Neural cell (in vitro differentiated cells): ENCODE measurements around the gene NBL1.

Source experiments
- EZH2 ChIP-seq: fragments of 200-600, 300-800 bp; shearing (Covaris generic), sonication (generic); IDR thresholded peaks from 2 replicates; pipeline ENCODE4 v1.6.1; 2014; ENCODE audit warnings: antibody characterized with exemption, low read length, borderline replicate concordance, mild to moderate bottlenecking; ENCODE audit not compliant: insufficient read depth, poor library complexity, severe bottlenecking
- MXI1 ChIP-seq: fragments of 450-650 bp; conservative IDR thresholded peaks from 2 replicates; pipeline ENCODE4 v1.6.1; 2014; ENCODE audit warnings: antibody characterized with exemption, mild to moderate bottlenecking; ENCODE audit not compliant: poor library complexity, severe bottlenecking
- SMC3 ChIP-seq: fragments of 450-650 bp; conservative IDR thresholded peaks from 2 replicates; pipeline ENCODE4 v1.6.1; 2014; ENCODE audit warnings: antibody characterized with exemption, mild to moderate bottlenecking, moderate library complexity; ENCODE audit not compliant: poor library complexity
- TAF1 ChIP-seq: IDR thresholded peaks from 2 replicates; pipeline ENCODE4 v1.6.1; 2012; ENCODE audit warnings: low read depth
- TF ChIP-seq, protein P1 (sequence below): fragments of 450-650 bp; IDR thresholded peaks from 2 replicates; pipeline ENCODE4 v1.5.1; 2014; ENCODE audit warnings: antibody characterized with exemption, mild to moderate bottlenecking, moderate library complexity; ENCODE audit not compliant: poor library complexity, severe bottlenecking
- TF ChIP-seq, protein P2 (sequence below): IDR thresholded peaks from 2 replicates; pipeline ENCODE4 v1.6.1; 2012; ENCODE audit warnings: borderline replicate concordance

DNA sequence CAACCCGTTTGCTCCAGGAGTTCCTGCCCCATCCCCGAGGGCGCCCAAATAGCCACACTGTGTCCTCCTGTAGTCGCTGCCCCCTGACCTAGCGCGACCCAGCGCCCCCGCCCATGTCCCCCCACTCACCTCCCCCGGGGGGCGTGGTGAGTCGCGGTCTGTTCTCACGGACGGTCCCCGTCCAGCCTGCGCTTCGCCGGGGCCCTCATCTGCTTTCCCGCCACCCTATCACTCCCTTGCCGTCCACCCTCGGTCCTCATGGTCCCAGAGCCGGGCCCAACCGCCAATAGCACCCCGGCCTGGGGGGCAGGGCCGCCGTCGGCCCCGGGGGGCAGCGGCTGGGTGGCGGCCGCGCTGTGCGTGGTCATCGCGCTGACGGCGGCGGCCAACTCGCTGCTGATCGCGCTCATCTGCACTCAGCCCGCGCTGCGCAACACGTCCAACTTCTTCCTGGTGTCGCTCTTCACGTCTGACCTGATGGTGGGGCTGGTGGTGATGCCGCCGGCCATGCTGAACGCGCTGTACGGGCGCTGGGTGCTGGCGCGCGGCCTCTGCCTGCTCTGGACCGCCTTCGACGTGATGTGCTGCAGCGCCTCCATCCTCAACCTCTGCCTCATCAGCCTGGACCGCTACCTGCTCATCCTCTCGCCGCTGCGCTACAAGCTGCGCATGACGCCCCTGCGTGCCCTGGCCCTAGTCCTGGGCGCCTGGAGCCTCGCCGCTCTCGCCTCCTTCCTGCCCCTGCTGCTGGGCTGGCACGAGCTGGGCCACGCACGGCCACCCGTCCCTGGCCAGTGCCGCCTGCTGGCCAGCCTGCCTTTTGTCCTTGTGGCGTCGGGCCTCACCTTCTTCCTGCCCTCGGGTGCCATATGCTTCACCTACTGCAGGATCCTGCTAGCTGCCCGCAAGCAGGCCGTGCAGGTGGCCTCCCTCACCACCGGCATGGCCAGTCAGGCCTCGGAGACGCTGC, 21.7 kb downstream of the NBL1 start:
- TF ChIP-seq, protein P1, sequence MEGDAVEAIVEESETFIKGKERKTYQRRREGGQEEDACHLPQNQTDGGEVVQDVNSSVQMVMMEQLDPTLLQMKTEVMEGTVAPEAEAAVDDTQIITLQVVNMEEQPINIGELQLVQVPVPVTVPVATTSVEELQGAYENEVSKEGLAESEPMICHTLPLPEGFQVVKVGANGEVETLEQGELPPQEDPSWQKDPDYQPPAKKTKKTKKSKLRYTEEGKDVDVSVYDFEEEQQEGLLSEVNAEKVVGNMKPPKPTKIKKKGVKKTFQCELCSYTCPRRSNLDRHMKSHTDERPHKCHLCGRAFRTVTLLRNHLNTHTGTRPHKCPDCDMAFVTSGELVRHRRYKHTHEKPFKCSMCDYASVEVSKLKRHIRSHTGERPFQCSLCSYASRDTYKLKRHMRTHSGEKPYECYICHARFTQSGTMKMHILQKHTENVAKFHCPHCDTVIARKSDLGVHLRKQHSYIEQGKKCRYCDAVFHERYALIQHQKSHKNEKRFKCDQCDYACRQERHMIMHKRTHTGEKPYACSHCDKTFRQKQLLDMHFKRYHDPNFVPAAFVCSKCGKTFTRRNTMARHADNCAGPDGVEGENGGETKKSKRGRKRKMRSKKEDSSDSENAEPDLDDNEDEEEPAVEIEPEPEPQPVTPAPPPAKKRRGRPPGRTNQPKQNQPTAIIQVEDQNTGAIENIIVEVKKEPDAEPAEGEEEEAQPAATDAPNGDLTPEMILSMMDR, result no peak
- TF ChIP-seq TAF1 (no peak), SMC3 (no peak), MXI1 (no peak), EZH2 (no peak)
- TF ChIP-seq, protein P2, sequence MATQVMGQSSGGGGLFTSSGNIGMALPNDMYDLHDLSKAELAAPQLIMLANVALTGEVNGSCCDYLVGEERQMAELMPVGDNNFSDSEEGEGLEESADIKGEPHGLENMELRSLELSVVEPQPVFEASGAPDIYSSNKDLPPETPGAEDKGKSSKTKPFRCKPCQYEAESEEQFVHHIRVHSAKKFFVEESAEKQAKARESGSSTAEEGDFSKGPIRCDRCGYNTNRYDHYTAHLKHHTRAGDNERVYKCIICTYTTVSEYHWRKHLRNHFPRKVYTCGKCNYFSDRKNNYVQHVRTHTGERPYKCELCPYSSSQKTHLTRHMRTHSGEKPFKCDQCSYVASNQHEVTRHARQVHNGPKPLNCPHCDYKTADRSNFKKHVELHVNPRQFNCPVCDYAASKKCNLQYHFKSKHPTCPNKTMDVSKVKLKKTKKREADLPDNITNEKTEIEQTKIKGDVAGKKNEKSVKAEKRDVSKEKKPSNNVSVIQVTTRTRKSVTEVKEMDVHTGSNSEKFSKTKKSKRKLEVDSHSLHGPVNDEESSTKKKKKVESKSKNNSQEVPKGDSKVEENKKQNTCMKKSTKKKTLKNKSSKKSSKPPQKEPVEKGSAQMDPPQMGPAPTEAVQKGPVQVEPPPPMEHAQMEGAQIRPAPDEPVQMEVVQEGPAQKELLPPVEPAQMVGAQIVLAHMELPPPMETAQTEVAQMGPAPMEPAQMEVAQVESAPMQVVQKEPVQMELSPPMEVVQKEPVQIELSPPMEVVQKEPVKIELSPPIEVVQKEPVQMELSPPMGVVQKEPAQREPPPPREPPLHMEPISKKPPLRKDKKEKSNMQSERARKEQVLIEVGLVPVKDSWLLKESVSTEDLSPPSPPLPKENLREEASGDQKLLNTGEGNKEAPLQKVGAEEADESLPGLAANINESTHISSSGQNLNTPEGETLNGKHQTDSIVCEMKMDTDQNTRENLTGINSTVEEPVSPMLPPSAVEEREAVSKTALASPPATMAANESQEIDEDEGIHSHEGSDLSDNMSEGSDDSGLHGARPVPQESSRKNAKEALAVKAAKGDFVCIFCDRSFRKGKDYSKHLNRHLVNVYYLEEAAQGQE, result no peak
